Measurements from ENCODE around the gene ADRM1.

The ADRM1 gene

DNA sequence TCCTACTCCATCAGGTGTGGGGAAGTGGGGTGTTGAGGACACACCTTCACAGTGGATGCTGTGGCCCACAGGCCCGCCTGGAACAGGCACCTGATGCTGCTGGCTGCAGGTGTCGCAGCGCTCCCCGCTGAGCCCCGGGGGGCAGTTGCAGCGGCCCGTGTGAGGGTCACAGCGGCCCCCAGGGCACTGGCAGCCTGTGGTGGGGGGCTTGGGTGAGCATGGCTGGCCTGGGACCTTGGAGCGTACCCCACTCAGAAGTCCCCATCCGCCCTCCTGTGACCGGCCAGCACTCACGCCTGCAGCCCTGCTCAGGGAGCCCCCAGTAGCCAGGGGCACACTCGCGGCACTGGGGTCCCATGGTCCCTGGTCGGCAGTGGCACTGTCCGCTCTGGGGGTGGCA is 19.2 kb downstream of the ADRM1 start:
- in situ Hi-C loops (cut with HindIII; ENCODE audit: low sequenced_read_pairs), result no loop called here

- in situ Hi-C loops (cut with HindIII; ENCODE audit: low sequenced_read_pairs), result no loop called here
Measured at GRCh38 chr20:62322492-62323041, 19.8 kb downstream of the ADRM1 start.

- in situ Hi-C loops (cut with HindIII; ENCODE audit: low sequenced_read_pairs), result no loop called here
Measured at GRCh38 chr20:62323146-62323979, 20.6 kb downstream of the ADRM1 start.

GRCh38 chr20:62323980-62324906 is 21.4 kb downstream of the ADRM1 start:
- in situ Hi-C loops (cut with HindIII; ENCODE audit: low sequenced_read_pairs), result no loop called here

DNA sequence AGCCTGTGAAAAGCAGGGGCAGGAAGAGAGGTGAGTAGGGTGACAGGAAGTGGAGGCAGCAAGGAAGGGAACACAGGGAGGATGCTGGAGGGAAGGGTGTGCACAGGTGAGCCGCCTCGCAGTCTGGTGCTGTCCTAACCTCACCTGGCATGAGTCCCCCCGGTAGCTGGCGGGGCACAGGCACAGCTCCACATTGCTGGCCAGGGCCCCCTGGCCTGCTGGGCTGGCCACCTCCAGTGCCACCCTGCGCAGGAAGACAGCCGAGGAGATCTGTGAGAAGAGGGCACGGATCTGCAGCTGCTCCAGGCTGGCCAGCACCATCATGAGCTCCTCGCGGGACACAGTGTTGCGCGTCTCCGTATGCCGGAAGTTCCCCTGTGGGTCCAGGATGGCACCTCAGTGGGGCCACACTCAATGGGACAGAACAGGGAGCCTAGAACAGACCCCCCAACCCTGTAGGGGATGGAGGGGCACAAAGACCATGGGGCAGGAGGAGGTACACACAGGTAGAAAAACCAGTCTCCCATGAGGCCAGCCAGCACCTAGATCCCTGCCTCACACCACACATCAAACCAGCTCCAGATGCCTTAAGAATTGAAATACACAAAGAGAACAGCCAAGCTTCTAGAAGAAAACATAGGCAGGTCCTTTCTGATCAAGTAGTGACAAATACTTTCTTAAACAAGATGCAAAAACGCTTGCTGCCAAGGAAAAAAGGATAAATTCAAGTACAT is 22.5 kb downstream of the ADRM1 start:
- in situ Hi-C loops (cut with HindIII; ENCODE audit: low sequenced_read_pairs), result no loop called here

DNA sequence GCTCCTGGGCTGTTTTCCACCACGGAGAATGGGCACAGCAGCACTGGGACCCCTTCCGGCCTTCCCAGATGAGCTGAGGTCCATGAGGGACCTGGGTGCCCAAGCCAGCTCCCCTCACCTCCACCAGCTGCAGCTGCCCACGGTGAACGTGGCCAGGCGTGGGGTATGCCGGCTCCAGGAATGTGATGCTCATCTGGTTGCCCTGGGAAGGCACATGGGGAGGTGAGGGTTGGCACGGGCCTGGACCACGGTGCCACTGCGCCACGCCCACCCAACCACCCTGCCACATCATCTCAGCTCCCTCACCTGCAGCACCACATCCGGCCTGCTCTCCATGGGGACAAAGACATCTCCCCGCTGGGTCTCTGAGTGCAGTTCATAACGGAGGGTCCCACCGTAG is 23.8 kb downstream of the ADRM1 start:
- in situ Hi-C loops (cut with HindIII; ENCODE audit: low sequenced_read_pairs), result no loop called here

GRCh38 chr20:62326959-62327725 is 24.3 kb downstream of the ADRM1 start:
- in situ Hi-C loops (cut with HindIII; ENCODE audit: low sequenced_read_pairs), result no loop called here

GRCh38 chr20:62327726-62328495 is 25.1 kb downstream of the ADRM1 start:
- in situ Hi-C loops (cut with HindIII; ENCODE audit: low sequenced_read_pairs), result no loop called here

- in situ Hi-C loops (cut with HindIII; ENCODE audit: low sequenced_read_pairs), result no loop called here
Measured at GRCh38 chr20:62328684-62329388, 26.0 kb downstream of the ADRM1 start.

DNA sequence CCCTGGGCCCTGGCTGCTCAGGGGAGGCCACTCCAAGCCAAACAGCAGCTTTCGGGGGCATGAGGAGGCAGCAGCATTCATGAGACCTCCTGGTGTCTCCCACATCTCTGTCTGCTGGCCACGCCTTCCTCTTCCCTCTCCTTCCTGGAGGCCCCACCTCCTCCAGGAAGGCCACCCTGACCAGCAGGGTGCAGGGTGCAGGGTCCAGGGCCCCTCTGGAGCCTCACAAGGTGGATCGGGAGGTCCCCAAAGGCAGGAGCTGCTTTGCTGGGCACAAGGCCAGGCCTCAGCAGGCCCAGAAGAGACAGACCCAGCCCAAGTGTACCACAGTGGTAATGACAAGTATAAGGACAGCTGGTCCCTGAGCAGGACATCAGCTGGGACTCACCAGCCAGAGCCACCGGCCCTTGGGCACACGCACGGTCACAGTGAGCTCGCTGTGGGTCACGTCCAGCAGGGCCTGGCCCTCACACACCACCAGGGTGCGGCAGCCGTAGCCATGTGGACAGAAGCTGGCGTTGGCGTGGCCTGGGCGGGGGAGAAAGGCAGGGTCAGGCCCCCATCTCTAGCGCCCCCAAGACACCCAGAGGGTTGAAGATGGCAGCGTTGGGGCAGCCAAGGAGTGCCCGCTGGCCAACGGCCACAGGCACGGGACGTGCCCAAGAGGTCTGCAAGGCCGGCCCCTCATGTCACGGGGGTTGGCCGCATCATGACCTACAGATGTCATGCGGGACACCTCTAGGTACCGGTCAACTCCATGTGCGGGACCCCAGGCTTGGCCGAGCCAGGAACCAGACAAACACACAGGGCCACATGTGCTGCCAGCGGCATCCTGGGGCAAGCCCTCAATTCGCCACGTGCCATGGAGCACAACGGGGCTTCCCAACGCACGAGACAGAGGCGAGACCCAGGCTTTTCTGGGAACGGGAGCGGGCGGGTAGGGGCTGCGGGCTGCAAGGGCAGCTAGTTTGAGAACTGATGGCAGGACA is 26.9 kb downstream of the ADRM1 start:
- in situ Hi-C loops (cut with HindIII; ENCODE audit: low sequenced_read_pairs), result no loop called here

DNA sequence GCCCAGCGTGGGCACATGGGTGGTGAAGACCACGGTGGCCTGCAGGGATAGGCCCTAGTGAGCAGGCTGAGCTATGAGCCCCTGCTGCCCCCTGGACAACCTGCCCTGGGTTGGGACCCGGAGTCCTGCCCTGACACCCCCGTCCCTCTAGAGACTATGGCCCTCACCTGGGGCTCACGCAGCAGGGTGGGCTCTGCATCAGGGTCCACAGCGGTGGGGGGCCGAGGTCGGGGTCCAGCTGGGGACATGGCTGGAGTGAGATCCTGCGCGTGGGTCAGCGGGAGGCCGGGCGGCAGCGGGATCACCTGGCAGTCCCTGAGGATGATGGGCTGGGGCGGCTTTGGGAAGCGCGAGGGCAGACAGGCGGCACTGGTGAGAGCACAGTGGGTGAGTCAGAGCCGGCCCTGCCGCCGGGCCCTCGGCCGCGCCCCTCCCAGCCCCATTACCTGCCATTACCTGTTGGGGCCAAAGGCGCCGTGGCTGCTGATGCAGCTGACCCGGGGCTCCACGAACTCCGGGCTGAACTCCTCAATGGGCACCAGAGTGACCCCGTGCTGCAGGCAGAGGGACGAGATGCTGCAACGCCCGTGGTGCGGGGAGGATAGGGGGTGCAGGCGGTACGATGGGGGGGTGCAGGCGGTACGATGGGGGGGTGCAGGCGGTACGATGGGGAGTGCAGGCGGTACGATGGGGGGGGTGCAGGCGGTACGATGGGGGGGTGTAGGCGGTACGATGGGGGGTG is 27.9 kb downstream of the ADRM1 start:
- in situ Hi-C loops (cut with HindIII; ENCODE audit: low sequenced_read_pairs), result no loop called here

GRCh38 chr20:62331347-62331746 is 28.6 kb downstream of the ADRM1 start:
- in situ Hi-C loops (cut with HindIII; ENCODE audit: low sequenced_read_pairs), result no loop called here

DNA sequence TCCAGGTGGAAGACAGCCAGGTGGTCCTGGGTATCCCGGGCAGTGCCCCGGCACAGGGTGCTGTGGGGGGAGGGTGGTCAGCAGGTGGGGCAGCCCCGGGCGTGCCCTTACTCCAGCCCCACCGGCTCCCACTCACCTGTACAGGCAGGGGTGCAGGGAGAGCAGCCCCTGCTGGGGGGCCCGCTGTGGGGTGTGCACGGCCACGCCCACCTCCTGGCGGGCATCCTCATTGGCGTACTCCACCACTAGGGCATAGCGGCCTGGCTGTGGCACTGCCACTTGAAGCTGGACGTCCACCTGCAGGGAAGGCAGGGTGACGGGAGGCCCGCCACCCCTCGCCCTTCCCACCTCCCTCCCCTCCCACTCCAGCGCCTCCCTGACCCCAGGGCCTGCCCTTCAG is 29.6 kb downstream of the ADRM1 start:
- in situ Hi-C loops (cut with HindIII; ENCODE audit: low sequenced_read_pairs), result no loop called here

DNA sequence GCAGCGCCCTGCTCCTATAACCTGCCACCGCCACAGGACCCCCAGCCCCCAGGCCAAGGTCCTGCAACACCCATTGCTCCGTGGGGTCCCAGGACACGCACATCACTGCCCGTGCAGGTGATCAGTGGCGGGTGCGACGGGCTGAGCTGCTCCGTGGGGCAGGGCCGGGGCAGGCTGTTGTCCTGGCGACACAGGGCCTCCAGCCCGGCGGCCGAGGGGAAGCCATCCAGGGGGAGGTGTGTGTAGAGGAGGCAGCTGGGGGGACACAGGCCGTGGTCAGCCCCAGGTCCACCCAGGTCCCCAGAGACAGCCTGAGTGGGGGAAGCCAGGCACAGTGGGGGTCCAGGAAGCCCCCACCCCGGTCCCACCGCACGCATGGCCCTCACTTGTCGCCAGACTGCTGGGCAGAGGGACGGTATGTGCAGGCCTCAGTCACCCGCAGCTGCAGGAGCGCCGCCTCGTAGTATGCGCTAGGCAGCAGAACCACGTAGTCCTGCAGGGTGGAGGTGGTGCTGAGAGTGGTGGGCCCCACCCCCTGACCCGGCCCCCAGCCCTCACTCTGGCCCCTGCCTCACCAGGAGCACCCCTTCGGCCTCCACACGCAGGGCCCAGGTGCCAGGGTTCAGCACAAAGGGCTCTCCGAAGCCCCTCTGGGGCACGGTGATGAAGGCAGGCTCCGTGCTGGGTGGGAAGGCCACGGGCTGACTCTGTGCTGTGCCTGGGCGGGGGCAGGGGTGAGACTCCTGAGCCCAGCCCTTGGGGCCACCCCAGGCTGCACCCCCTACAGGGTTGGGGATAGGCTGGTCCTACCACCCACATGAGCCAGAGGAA is 30.4 kb downstream of the ADRM1 start:
- in situ Hi-C loops (cut with HindIII; ENCODE audit: low sequenced_read_pairs), result no loop called here

GRCh38 chr20:62333820-62334595 is 31.2 kb downstream of the ADRM1 start:
- in situ Hi-C loops (cut with HindIII; ENCODE audit: low sequenced_read_pairs), result no loop called here
